Ovary (tissue), 3 donors: ENCODE data around the gene PRR19.

Source experiments
- EP300 ChIP-seq: sonication (generic); formaldehyde crosslinking; IDR thresholded peaks from one replicate; pipeline ENCODE4 v1.6.1; 2017; ENCODE audit warnings: antibody characterized with exemption
- POLR2A ChIP-seq: fragments of 450-650 bp; IDR thresholded peaks from one replicate; pipeline ENCODE4 v1.6.1; 2017; ENCODE audit warnings: antibody characterized with exemption, mild to moderate bottlenecking, moderate library complexity
- TF ChIP-seq, protein P1 (sequence below), 3 donors: fragments of 450-650 bp in 2 of 3; fragments of 200-600 bp in 1 of 3; IDR thresholded peaks; one replicate each; pipeline versions ENCODE4 v1.5.1 to v1.8.0; 2016 to 2022; ENCODE audit warnings: antibody characterized with exemption in 3 of 3, mild to moderate bottlenecking in 1 of 3
- donor health status: DM: no; HTN: no; CAD: no.

DNA sequence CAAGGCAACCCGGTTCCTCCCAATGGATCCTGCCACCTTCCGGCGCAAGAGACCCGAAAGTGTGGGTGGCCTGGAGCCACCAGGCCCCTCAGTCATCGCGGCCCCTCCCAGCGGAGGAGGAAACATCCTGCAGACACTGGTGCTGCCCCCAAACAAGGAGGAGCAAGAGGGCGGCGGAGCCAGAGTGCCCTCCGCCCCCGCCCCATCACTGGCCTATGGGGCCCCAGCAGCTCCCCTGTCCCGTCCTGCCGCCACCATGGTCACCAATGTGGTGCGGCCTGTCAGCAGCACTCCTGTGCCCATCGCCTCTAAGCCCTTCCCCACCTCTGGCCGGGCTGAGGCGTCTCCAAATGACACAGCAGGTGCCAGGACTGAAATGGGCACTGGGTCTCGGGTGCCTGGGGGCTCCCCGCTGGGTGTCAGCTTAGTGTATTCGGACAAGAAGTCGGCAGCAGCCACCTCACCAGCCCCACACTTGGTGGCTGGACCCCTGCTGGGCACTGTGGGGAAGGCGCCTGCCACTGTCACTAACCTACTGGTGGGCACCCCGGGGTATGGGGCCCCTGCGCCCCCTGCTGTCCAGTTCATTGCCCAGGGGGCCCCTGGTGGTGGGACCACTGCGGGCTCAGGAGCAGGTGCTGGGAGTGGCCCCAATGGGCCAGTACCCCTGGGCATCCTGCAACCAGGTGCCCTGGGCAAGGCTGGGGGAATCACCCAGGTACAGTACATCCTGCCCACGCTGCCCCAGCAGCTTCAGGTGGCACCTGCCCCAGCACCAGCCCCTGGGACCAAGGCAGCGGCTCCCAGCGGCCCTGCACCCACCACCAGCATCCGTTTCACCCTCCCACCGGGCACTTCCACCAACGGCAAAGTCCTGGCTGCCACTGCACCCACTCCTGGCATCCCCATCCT is 11.2 kb upstream of the PRR19 start:
- TF ChIP-seq, protein P1, sequence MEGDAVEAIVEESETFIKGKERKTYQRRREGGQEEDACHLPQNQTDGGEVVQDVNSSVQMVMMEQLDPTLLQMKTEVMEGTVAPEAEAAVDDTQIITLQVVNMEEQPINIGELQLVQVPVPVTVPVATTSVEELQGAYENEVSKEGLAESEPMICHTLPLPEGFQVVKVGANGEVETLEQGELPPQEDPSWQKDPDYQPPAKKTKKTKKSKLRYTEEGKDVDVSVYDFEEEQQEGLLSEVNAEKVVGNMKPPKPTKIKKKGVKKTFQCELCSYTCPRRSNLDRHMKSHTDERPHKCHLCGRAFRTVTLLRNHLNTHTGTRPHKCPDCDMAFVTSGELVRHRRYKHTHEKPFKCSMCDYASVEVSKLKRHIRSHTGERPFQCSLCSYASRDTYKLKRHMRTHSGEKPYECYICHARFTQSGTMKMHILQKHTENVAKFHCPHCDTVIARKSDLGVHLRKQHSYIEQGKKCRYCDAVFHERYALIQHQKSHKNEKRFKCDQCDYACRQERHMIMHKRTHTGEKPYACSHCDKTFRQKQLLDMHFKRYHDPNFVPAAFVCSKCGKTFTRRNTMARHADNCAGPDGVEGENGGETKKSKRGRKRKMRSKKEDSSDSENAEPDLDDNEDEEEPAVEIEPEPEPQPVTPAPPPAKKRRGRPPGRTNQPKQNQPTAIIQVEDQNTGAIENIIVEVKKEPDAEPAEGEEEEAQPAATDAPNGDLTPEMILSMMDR (IDR thresholded peaks at IDR 0.05): peak in 1 of 3 donors; percentile 31
- TF ChIP-seq POLR2A (no peak), EP300 (no peak)
